Suprapubic skin (tissue), 4 donors: ENCODE data around the gene KNL1. TPM values are rescaled to one million over a fixed set of nuclear protein-coding genes. Genes with fewer than 3 reads are reported as not detected.

Experiments used
- DNase-seq, 2 donors: peaks; one replicate each; pipeline ENCODE4 v3.0.0-alpha.2; 2019; ENCODE audit warnings: low spot score in 2 of 2
- H3K27ac ChIP-seq: fragments of 200-600 bp; sonication (generic); one replicate; pipeline ENCODE4 v1.5.1; 2019
- H3K27me3 ChIP-seq: fragments of 200-600 bp; sonication (generic); one replicate; pipeline ENCODE4 v1.5.1; 2019
- H3K36me3 ChIP-seq: fragments of 200-600 bp; sonication (generic); one replicate; pipeline ENCODE4 v1.5.1; 2019
- H3K4me1 ChIP-seq: fragments of 200-600 bp; sonication (generic); one replicate; pipeline ENCODE4 v1.5.1; 2019
- H3K4me3 ChIP-seq: fragments of 200-600 bp; sonication (generic); one replicate; pipeline ENCODE4 v1.5.1; 2019; ENCODE audit warnings: mild to moderate bottlenecking
- H3K9me3 ChIP-seq: fragments of 200-600 bp; sonication (generic); one replicate; pipeline ENCODE4 v1.5.1; 2019
- CTCF ChIP-seq, 2 donors: fragments of 200-600 bp in 1 of 2; fragments of 450-650 bp in 1 of 2; sonication (generic) in 1 of 2; IDR thresholded peaks; one replicate each; pipeline ENCODE4 v1.5.1; 2016 to 2019; ENCODE audit warnings: antibody characterized with exemption in 2 of 2, mild to moderate bottlenecking in 1 of 2, moderate library complexity in 1 of 2
- EP300 ChIP-seq: sonication (generic); formaldehyde crosslinking; IDR thresholded peaks from one replicate; pipeline ENCODE4 v1.6.1; 2017; ENCODE audit warnings: antibody characterized with exemption
- POLR2A ChIP-seq, 2 donors: fragments of 450-650 bp; IDR thresholded peaks; one replicate each; pipeline ENCODE4 v1.6.1; 2017; ENCODE audit warnings: antibody characterized with exemption in 2 of 2, mild to moderate bottlenecking in 2 of 2, moderate library complexity in 2 of 2
- POLR2AphosphoS5 ChIP-seq, 3 donors: sonication (generic); formaldehyde crosslinking; IDR thresholded peaks; one replicate each; pipeline ENCODE4 v1.6.1; 2017; ENCODE audit warnings: antibody characterized with exemption in 3 of 3
- WGBS: methylation state at CpG from one replicate; pipeline ENCODE4 v1.1.5; 2018; 5-methylcytosine and 5-hydroxymethylcytosine counted together
- total RNA-seq, 4 donors: library from RNA; depleted of rRNA; stranded (reverse); fragments of >200 nt; gene quantifications; one replicate each; pipeline ENCODE4 v1.1.0, GENCODE V29; 2016

Gene KNL1
- total RNA-seq, 4 donors from 2014 or later = 2.5 to 4.9 (median 3.1) TPM

- Histone ChIP-seq H3K27ac (no peak overlapping the region), H3K9me3 (no peaks in the 10 kb centered on the region), H3K4me1 (no peaks in the 10 kb centered on the region), H3K36me3 (no peaks in the 10 kb centered on the region), H3K27me3 (no peaks in the 10 kb centered on the region), H3K4me3 (no peak overlapping the region)
- no peak for DNase-seq
- no peak for TF ChIP-seq POLR2AphosphoS5 (IDR thresholded peaks at IDR 0.05)
- no peak for TF ChIP-seq POLR2A (IDR thresholded peaks at IDR 0.05)
- no peak for TF ChIP-seq EP300
- TF ChIP-seq CTCF (IDR thresholded peaks at IDR 0.05) = no peak
Measured at GRCh38 chr15:40684381-40684780, 90.3 kb downstream of the KNL1 start.

- no peaks in the 10 kb centered on the region for H3K9me3 ChIP-seq
- H3K4me3 ChIP-seq = no peak overlapping the region
- no peak for DNase-seq
- no peaks in the 10 kb centered on the region for H3K27me3 ChIP-seq
- H3K4me1 ChIP-seq = no peaks in the 10 kb centered on the region
- WGBS = 79% methylated on average over 2 of the region's 2 CpGs
- H3K36me3 ChIP-seq = no peaks in the 10 kb centered on the region
- no peak overlapping the region for H3K27ac ChIP-seq
- no peak for TF ChIP-seq POLR2AphosphoS5 (IDR thresholded peaks at IDR 0.05)
- TF ChIP-seq CTCF (IDR thresholded peaks at IDR 0.05) = no peak
- no peak for TF ChIP-seq POLR2A (IDR thresholded peaks at IDR 0.05)
- no peak for TF ChIP-seq EP300
Measured at GRCh38 chr15:40685376-40685775, 91.3 kb downstream of the KNL1 start.

- Histone ChIP-seq H3K27ac (no peak overlapping the region), H3K4me1 (peaks cover 8% of the 10 kb centered on the region), H3K27me3 (no peaks in the 10 kb centered on the region), H3K4me3 (no peak overlapping the region), H3K9me3 (no peaks in the 10 kb centered on the region), H3K36me3 (peaks cover 10% of the 10 kb centered on the region)
- no peak for DNase-seq
- TF ChIP-seq CTCF (IDR thresholded peaks at IDR 0.05) = no peak
- TF ChIP-seq POLR2AphosphoS5 (IDR thresholded peaks at IDR 0.05) = no peak
- TF ChIP-seq EP300 = no peak
- TF ChIP-seq POLR2A (IDR thresholded peaks at IDR 0.05) = no peak
- WGBS = 81% methylated on average over 9 of the region's 9 CpGs
Measured at GRCh38 chr15:40688932-40689799, 95.1 kb downstream of the KNL1 start.

GRCh38 chr15:40691737-40692136 lies 97.7 kb downstream of the KNL1 start:
- WGBS = 91% methylated on average over 4 of the region's 4 CpGs
- H3K27ac ChIP-seq = no peak overlapping the region
- H3K36me3 ChIP-seq = peaks cover 10% of the 10 kb centered on the region
- no peak for DNase-seq
- H3K9me3 ChIP-seq = no peaks in the 10 kb centered on the region
- peaks cover 13% of the 10 kb centered on the region for H3K4me1 ChIP-seq
- no peaks in the 10 kb centered on the region for H3K27me3 ChIP-seq
- TF ChIP-seq EP300 (no peak), POLR2A (IDR thresholded peaks at IDR 0.05) (no peak), CTCF (IDR thresholded peaks at IDR 0.05) (no peak), POLR2AphosphoS5 (IDR thresholded peaks at IDR 0.05) (no peak)
- no peak overlapping the region for H3K4me3 ChIP-seq

- 27% methylated on average over 31 of the region's 31 CpGs for WGBS
- Histone ChIP-seq H3K4me3 (peak overlapping the region; percentile 65), H3K9me3 (no peaks in the 10 kb centered on the region), H3K36me3 (peaks cover 10% of the 10 kb centered on the region), H3K27me3 (no peaks in the 10 kb centered on the region), H3K27ac (peak overlapping the region; percentile 97), H3K4me1 (peaks cover 13% of the 10 kb centered on the region)
- DNase-seq = no peak
- TF ChIP-seq POLR2AphosphoS5 (IDR thresholded peaks at IDR 0.05) = no peak
- TF ChIP-seq EP300 = no peak
- TF ChIP-seq POLR2A (IDR thresholded peaks at IDR 0.05) = no peak
- TF ChIP-seq CTCF (IDR thresholded peaks at IDR 0.05) = no peak
Measured at GRCh38 chr15:40693904-40694687, 100.0 kb downstream of the KNL1 start.
